Right cardiac atrium (tissue), 5 donors: Measurements from ENCODE around the gene FERMT2. TPM values are rescaled to one million over a fixed set of nuclear protein-coding genes. Genes with fewer than 3 reads are reported as not detected.
"Not testable (repeated sequence)": the region's sequence is repeated elsewhere in the genome, so short reads cannot be mapped to it uniquely, and the experiment has no call there.

Experiments used
- ATAC-seq, 2 donors: fragments of 200-7000 bp; cut with Tn5 transposase; one replicate each; pipeline versions ENCODE4 v1.8.0 to v1.9.1; 2020; ENCODE audit warnings: moderate library complexity in 2 of 2, mild to moderate bottlenecking in 1 of 2
- DNase-seq, 3 donors: peaks; one replicate each; pipeline ENCODE4 v3.0.0-alpha.2; 2020
- H3K27ac ChIP-seq: one replicate; pipeline ENCODE4 v1.5.1; 2013; ENCODE audit warnings: mild to moderate bottlenecking, low read length, control low read depth, moderate library complexity
- H3K27me3 ChIP-seq: one replicate; pipeline ENCODE4 v1.6.1; 2013; ENCODE audit not compliant: control insufficient read depth, insufficient read depth
- H3K4me1 ChIP-seq: one replicate; pipeline ENCODE4 v1.6.1; 2013; ENCODE audit warnings: low read length; ENCODE audit not compliant: control insufficient read depth, insufficient read depth
- H3K4me3 ChIP-seq: one replicate; pipeline ENCODE4 v1.5.1; 2013; ENCODE audit warnings: low read length, control low read depth
- H3K9me3 ChIP-seq: one replicate; pipeline ENCODE4 v1.6.1; 2013; ENCODE audit warnings: low read length; ENCODE audit not compliant: control insufficient read depth
- WGBS: extraction: QIAGEN DNeasy Blood & Tissue Kit; methylation state at CpG from one replicate; pipeline ENCODE4 v1.1.7; 2013; 5-methylcytosine and 5-hydroxymethylcytosine counted together
- intact Hi-C, 4 donors: fragments of 100-400 bp; cut with DNase I; formaldehyde crosslinking; loops; one replicate each; pipeline versions ENCODE4 v1.11.0 to v1.14.0; 2022 to 2023
- polyA plus RNA-seq: library from polyadenylated mRNA; stranded (reverse); fragments of 200-250 nt; gene quantifications from one replicate; pipeline ENCODE4 v1.2.3, GENCODE V29; 2013
- total RNA-seq, 4 donors: library from RNA; stranded (reverse); fragmentation: NEBNext Ultra II Directional; extraction: Animal tissue kit (Norgen Biotek cat#: 25700); gene quantifications; one replicate each; pipeline ENCODE4 v1.2.1, GENCODE V29; 2021
- donor health status: healthy with polysubstance abuse.
- donor health status: DM: no; HTN: yes; CAD: no.
- donor health status: DM: no; HTN: no; CAD: no.
- donor health status: DM: no; HTN: yes; CAD: no; lungs with severe emphysema.
- donor health status: DM: yes; HTN: yes; CAD: no.

FERMT2 gene
- total and polyA plus RNA-seq, 5 donors = 48.8 to 180 (median 111) TPM

DNA sequence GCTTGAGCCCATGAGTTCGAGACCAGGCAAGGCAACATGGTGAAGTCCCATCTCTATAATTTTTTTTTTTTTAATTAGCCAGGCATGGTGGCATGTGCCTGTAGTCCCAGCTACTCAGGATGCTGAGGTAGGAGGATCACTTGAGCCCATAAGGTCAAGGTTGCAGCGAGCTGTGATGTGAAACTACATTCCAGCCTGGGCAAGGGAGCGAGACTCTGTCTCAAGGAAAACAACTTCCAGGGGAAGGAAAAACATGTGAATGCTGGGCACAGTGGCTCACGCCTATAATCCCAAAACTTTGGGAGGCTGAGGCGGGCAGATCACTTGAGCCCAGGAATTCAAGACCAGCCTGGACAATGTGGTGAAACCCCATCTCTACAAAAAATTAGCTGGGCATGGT is 30.4 kb downstream of the FERMT2 start:
- H3K27me3 ChIP-seq, intact Hi-C loops, H3K4me3 ChIP-seq, H3K9me3 ChIP-seq, ATAC-seq, DNase-seq, H3K27ac ChIP-seq: not testable (repeated sequence)
- peaks cover 12% of the 10 kb centered on the region for H3K4me1 ChIP-seq
- WGBS = 93% methylated on average over 5 of the region's 5 CpGs

DNA sequence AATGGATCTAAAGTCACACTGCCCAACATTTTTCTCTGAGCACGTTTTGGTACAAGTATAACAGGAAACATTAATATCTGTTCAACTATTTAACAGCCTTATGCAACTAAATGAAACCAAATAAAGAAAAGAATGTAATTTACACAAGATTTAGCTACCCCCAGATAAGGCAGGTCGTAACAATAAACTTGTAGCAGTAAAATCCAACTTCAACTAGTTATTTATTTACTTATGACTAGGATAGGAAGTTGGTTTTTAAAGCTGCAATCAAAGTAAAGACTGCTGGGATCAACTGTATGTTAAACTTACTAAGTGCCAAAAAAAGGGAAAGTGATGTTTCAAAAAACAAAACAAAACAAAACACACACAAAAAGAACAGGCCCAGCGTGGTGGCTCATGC is 30.9 kb downstream of the FERMT2 start:
- WGBS = 45% methylated on average over 3 of the region's 3 CpGs
- intact Hi-C loops = loop anchor here in 1 of 4 donors (2.0 kb wide), 1 partner anchor 19 kb away; no protein-coding TSS in a partner anchor
- DNase-seq = no peak
- Histone ChIP-seq H3K4me3 (no peak overlapping the region), H3K9me3 (no peaks in the 10 kb centered on the region), H3K27me3 (no peaks in the 10 kb centered on the region), H3K4me1 (peaks cover 10% of the 10 kb centered on the region), H3K27ac (no peak overlapping the region)
- no peak for ATAC-seq

DNA sequence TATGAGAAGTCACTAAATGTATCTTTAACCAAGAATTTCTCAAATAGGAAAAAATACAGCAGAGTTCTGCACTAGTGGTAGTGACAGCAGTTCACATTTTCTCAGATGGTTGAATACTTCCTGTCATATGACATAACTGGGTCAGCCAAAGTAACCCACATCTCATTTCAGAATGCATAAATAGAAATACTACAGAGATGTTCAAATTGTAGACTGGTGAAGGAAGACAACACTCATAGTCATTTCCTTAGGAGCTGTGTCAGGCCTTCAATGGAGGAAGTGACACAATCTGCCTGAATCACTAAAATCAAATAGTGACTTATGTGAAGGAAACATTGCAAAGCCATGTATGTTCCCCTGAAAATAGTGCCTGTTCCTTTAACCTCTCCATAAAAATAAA is 32.4 kb downstream of the FERMT2 start:
- intact Hi-C loops = loop anchor here in 1 of 4 donors (2.0 kb wide), 1 partner anchor 20 kb away; no protein-coding TSS in a partner anchor
- Histone ChIP-seq H3K4me1 (peaks cover 10% of the 10 kb centered on the region), H3K4me3 (no peak overlapping the region)

DNA sequence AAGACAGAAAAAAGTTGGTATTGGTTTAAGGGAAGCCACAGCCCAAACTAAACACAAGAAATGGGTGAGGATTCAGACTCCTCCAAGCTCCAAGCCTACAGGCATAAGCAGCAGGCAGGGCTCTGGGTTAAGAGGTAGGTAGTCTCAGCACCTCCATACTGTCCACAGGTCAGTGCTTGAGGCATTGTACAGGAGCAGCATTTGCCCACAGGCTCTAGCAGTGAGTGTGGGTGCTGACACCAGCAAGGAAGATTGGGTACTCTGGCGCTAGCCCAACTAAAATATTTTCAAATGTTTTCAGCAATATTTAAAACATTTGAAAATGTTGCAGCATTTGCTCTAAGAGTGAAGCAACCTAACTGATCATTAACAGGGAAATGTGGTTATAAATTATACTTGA is 33.1 kb downstream of the FERMT2 start:
- peaks cover 12% of the 10 kb centered on the region for H3K4me1 ChIP-seq
- H3K27me3 ChIP-seq = no peaks in the 10 kb centered on the region
- 78% methylated on average over 1 of the region's 1 CpG for WGBS
- intact Hi-C loops = loop anchor here in 1 of 4 donors (2.0 kb wide), 1 partner anchor 21 kb away; no protein-coding TSS in a partner anchor
- DNase-seq (no peak), ATAC-seq (peak; percentile 44 to 48)
- no peak overlapping the region for H3K4me3 ChIP-seq
- H3K27ac ChIP-seq = no peak overlapping the region
- no peaks in the 10 kb centered on the region for H3K9me3 ChIP-seq

More for the DNA sequence above, 32.4 kb downstream of the FERMT2 start:
- Histone ChIP-seq H3K27ac (no peak overlapping the region), H3K9me3 (no peaks in the 10 kb centered on the region), H3K27me3 (no peaks in the 10 kb centered on the region)
- ATAC-seq (peak; percentile 70 to 84), DNase-seq (no peak)

DNA sequence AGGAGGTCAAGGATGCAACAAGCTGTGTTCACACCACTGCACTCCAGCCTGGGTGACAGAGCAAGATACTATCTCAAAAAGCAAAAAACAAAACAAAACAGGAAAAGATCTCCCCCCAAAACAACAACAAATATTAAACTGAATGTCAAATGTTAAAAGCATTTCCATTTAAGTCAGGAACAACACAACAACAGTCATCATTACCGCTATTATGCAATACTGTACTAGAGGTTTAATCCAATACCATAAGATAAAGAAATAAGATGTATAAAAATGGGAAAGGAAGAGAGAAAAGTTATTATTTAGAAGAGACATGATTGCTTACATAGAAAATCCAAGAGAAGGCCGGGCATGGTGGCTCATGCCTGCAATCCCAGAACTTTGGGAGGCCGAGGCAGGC is 36.6 kb downstream of the FERMT2 start:
- Histone ChIP-seq H3K27ac (no peak overlapping the region), H3K4me3 (no peak overlapping the region), H3K27me3 (no peaks in the 10 kb centered on the region), H3K9me3 (no peaks in the 10 kb centered on the region), H3K4me1 (peaks cover 7% of the 10 kb centered on the region)
- intact Hi-C loops = no loop called here
- ATAC-seq (no peak), DNase-seq (no peak)
- WGBS = 99% methylated on average over 3 of the region's 3 CpGs

- Histone ChIP-seq H3K4me1 (peaks cover 9% of the 10 kb centered on the region), H3K27me3 (no peaks in the 10 kb centered on the region), H3K9me3 (no peaks in the 10 kb centered on the region), H3K27ac (no peak overlapping the region), H3K4me3 (no peak overlapping the region)
- DNase-seq (no peak), ATAC-seq (no peak)
- intact Hi-C loops = no loop called here
- 60% methylated on average over 4 of the region's 4 CpGs for WGBS
These were observed 37.6 kb downstream of the FERMT2 start for GRCh38 chr14:52913271-52913670.

GRCh38 chr14:52911904-52912303 is 38.9 kb downstream of the FERMT2 start:
- Histone ChIP-seq H3K4me1 (peaks cover 6% of the 10 kb centered on the region), H3K4me3 (no peak overlapping the region), H3K27me3 (no peaks in the 10 kb centered on the region), H3K9me3 (no peaks in the 10 kb centered on the region), H3K27ac (no peak overlapping the region)
- no peak for DNase-seq
- 66% methylated on average over 3 of the region's 3 CpGs for WGBS
- intact Hi-C loops = no loop called here
- no peak for ATAC-seq

DNA sequence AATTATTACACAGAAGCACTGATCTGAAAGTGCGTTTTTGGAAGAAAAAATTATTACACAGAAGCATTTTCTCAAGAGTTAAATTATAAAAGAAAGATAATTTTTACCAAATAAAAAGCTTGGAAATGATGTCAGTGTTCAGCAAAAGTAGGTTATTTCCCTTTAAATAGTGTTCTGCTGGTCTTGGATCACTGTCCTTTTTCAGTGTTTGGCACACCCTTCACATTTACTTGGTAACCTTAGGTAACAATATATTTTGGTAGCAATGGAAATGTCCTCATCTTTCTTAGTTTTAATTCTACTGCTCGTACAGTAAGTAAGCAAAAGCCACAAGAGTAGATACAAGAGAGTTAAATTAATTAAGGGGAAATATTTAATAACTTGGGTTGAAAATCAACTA is 40.3 kb downstream of the FERMT2 start:
- no peak overlapping the region for H3K4me3 ChIP-seq
- intact Hi-C loops = no loop called here
- peaks cover 10% of the 10 kb centered on the region for H3K4me1 ChIP-seq
- no peaks in the 10 kb centered on the region for H3K27me3 ChIP-seq
- ATAC-seq = peak; percentile 50 to 68
- H3K9me3 ChIP-seq = no peaks in the 10 kb centered on the region
- 39% methylated on average over 2 of the region's 2 CpGs for WGBS
- no peak overlapping the region for H3K27ac ChIP-seq
- no peak for DNase-seq

- Histone ChIP-seq H3K27ac (no peak overlapping the region), H3K4me1 (peaks cover 9% of the 10 kb centered on the region), H3K4me3 (no peak overlapping the region), H3K9me3 (no peaks in the 10 kb centered on the region), H3K27me3 (no peaks in the 10 kb centered on the region)
- ATAC-seq (no peak), DNase-seq (no peak)
- WGBS = 83% methylated on average over 5 of the region's 5 CpGs
- intact Hi-C loops = no loop called here
These were observed 42.9 kb downstream of the FERMT2 start for GRCh38 chr14:52907949-52908348.

DNA sequence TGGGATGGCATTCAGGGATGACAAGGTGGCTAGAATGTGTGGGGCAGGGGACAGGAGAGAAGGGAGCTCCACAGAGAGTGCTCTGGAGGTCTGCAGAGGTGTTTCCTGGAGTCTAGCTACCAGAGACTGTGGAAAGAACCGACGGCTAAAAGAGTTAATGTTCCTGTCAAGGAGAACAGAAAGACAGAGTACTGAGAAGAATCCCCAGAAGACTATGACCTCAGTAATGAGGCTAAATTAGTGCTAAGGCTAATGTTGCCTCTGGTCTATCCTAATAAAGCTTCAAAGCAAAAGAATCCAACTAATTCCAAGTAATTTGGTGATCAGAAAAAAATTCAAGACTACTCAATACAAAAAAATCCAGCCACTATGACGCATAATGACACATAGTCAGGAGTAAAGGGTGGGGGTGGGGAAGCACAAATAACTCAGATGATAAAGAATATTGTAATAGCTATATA is 44.7 kb downstream of the FERMT2 start:
- peaks cover 10% of the 10 kb centered on the region for H3K4me1 ChIP-seq
- intact Hi-C loops = no loop called here

DNA sequence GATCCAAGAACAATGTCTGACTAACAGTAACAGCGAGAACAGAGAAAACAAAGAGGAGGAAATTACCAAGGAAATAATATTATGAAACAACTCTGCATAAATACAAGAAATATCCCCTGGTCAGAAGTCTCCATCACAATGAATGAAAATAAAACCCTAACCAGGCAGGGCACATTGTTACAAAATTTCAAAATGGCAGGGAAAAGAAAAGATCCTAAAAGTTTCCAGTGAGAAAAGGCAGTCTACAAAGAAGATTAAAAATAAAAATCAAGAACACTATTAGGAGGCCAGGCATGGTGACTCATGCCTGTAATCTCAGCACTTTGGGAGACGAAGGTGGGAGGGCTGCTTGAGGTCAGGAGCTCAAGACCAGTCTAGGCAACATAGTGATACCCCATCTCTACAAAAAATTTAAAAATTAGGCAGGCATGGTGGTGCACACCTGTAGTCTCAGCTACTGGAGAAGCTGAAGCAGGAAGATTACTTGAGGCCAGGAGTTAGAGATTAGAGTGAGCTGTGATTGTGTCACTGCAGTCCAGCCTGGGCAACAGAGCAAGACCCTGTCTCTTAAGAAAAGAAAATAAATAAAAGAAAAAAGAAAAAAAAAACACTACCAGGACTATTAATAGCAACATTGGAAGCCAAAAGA is 47.8 kb downstream of the FERMT2 start:
- Histone ChIP-seq H3K4me1 (peaks cover 9% of the 10 kb centered on the region), H3K27ac (peak overlapping the region; percentile 37), H3K27me3 (no peaks in the 10 kb centered on the region), H3K9me3 (no peaks in the 10 kb centered on the region), H3K4me3 (no peak overlapping the region)
- no peak for DNase-seq
- peak; percentile 36 to 67 for ATAC-seq
- 40% methylated on average over 2 of the region's 2 CpGs for WGBS
- intact Hi-C loops = no loop called here

More for the DNA sequence above, 44.7 kb downstream of the FERMT2 start:
- H3K27me3 ChIP-seq = no peaks in the 10 kb centered on the region
- DNase-seq (no peak), ATAC-seq (peak in 1 of 2 donors; percentile 7)
- H3K27ac ChIP-seq = peak overlapping the region; percentile 0
- 47% methylated on average over 3 of the region's 3 CpGs for WGBS
- no peaks in the 10 kb centered on the region for H3K9me3 ChIP-seq
- no peak overlapping the region for H3K4me3 ChIP-seq
